Fibroblast of pulmonary artery (primary cell): ENCODE data around the gene FAM89A.
"Not testable (repeated sequence)": the region's sequence is repeated elsewhere in the genome, so short reads cannot be mapped to it uniquely, and the experiment has no call there.

Experiments used
- DNase-seq: peaks from one replicate; pipeline ENCODE4 v3.0.0-alpha.2; 2010; ENCODE audit warnings: low read depth
- H3K4me3 ChIP-seq: replicated peaks from 2 replicates; pipeline ENCODE4 v1.5.1; 2011; ENCODE audit warnings: low read depth, mild to moderate bottlenecking, control low read depth, low read length, moderate library complexity
- CTCF ChIP-seq: IDR thresholded peaks from 2 replicates; pipeline ENCODE4 v1.5.1; 2011; ENCODE audit warnings: mild to moderate bottlenecking, control low read depth, low read length, inconsistent platforms; ENCODE audit errors: missing control alignments

Gene FAM89A

DNA sequence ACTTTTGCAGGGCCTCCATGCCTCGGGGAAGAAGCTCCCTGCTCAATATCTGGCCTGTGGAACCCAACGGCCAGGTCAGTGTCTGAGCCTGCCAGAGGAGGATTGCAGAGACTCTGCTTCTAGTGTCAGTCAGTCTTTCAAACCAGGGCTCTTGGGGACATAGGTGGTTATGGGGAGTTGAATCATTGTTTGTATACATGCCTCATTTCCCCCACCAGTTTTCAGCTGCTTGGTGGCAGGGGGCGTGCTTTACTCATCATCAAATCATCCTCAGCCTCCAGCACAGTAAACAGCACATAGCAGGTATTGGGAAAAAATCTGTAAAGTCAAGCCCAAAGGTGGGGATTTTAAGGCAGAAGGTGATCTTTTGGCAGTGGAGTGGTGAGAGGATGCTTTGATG lies 17.4 kb upstream of the FAM89A start:
- DNase-seq = no peak
- H3K4me3 ChIP-seq = no peak overlapping the region
- TF ChIP-seq CTCF = no peak

GRCh38 chr1:231055271-231055670 lies 15.2 kb upstream of the FAM89A start:
- no peak for DNase-seq
- no peak for TF ChIP-seq CTCF
- H3K4me3 ChIP-seq = no peak overlapping the region

DNA sequence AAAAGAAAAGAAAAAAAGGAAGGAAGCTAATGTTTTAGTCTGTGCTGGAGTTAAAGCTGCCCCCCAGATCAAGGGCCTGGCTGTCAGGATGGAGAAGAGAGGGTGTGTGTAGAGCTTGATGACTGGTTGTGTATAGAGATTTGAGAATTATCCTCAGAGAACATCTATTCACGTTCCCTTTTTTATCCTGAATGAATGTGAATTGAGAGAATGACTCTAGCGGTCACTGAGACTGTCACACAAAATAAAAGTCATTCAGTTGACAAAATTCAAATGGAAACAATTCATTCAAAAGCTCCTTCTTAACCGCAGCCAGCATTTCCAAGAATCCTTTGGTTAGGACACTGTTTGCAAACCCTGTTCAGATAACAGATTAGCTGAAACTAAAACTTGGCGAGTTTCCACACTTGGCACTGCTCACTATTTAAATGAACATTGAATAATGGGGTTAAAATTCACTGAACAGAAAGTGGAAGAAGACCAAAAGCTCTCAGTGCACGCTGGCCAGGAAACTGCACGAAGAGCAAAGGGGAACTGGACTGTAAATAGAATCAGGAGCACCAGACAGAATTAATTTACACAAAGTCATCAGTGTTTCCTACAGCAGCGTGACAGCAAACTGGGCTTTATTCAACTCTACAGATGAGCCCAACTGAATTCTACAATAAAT lies 13.6 kb upstream of the FAM89A start:
- peak; percentile 80 for DNase-seq
- no peak for TF ChIP-seq CTCF
- H3K4me3 ChIP-seq = peak overlapping the region; percentile 9

GRCh38 chr1:231052777-231053176 lies 12.7 kb upstream of the FAM89A start:
- TF ChIP-seq CTCF = no peak
- no peak overlapping the region for H3K4me3 ChIP-seq
- no peak for DNase-seq

- H3K4me3 ChIP-seq, DNase-seq: not testable (repeated sequence)
These were observed 10.9 kb upstream of the FAM89A start for GRCh38 chr1:231050932-231051331.

GRCh38 chr1:231050395-231050794 lies 10.3 kb upstream of the FAM89A start:
- no peak overlapping the region for H3K4me3 ChIP-seq
- no peak for DNase-seq
- TF ChIP-seq CTCF = no peak

DNA sequence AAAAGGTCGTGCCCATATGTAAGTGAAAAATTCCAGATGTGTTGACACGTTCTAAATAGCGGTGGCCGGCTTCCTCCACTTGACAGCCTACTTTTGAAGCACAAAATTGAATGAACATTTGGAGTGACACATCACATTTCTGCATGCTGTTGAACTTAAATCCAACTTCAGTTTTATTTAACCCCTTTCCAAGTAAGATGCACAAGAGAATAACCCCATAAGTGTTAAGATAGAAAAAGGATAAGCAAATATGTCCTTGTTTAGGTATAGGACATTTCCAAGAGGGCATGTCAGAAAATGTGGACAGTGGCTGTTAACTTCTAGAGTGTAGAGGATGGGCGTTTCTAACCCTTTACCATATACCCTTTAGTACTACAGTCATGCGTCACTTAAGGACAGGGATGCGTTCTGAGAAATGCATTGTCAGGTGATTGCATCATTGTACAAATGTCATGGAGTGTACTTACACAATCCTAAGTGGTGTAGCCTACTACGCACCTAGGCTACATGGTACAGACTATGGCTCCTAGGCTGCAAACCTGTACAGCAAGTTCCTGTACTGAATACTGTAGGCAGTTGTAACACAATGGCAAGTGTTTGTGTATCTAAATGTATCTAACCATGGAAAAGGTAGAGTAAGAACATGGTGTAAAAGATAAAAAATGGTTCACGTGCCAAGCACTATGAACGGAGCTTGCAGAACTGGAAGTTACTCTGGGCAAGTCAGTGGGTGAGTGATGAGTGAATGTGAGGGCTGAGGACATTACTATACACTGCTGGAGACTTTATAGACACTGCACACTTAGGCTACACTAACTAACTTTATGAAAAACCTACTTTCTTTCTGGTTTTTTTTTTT lies 9.3 kb upstream of the FAM89A start:
- H3K4me3 ChIP-seq = no peak overlapping the region
- DNase-seq = no peak
- no peak for TF ChIP-seq CTCF

GRCh38 chr1:231048419-231048818 lies 8.4 kb upstream of the FAM89A start:
- not testable (repeated sequence) for DNase-seq, H3K4me3 ChIP-seq

DNA sequence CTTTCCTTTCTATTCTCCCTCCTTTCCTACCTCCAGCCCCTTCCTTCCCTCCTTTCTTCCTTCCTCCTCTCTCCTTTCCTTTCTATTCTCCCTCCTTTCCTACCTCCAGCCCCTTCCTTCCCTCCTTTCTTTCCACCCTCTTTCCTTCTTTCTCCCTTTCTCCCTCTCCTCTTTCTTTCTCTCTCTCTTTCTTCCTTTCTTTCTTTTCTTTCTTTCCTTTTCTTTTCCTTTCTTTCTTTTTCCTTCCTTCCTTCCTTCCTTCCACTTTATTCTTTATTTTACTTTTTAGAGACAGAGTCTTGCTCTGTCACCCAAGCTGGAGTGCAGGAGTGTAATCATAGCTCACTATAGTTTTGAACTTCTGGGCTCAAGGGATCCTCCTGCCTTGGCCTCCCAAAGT lies 7.5 kb upstream of the FAM89A start:
- not testable (repeated sequence) for H3K4me3 ChIP-seq, DNase-seq
